ENCODE results near the gene BPIFB6. TPM values are rescaled to one million over a fixed set of nuclear protein-coding genes. Genes with fewer than 3 reads are reported as not detected.

BPIFB6 gene
- not detected in 2 replicates for total RNA-seq

GRCh38 chr20:33031531-33031930 lies at the start of gene BPIFB6:
TSS of gene BPIFB6 (plus strand) at chr20:33031648. CDS start at chr20:33031648, 0 bp downstream.
- DNase-seq (ENCODE audit: low read depth in 2 of 2) = no peak

- no peak for DNase-seq (ENCODE audit: low read depth in 2 of 2)
These were observed 48.6 kb upstream of the BPIFB6 start for GRCh38 chr20:32982617-32983458.

- no peak for DNase-seq (ENCODE audit: low read depth in 2 of 2)
These were observed 47.9 kb upstream of the BPIFB6 start for GRCh38 chr20:32983459-32984112.

- DNase-seq (ENCODE audit: low read depth in 2 of 2) = no peak
These were observed 47.3 kb upstream of the BPIFB6 start for GRCh38 chr20:32984196-32984595.

GRCh38 chr20:32984631-32985354 lies 46.7 kb upstream of the BPIFB6 start:
- no peak for DNase-seq (ENCODE audit: low read depth in 2 of 2)

- DNase-seq (ENCODE audit: low read depth in 2 of 2) = no peak
These were observed 45.9 kb upstream of the BPIFB6 start for GRCh38 chr20:32985596-32985995.

- no peak for DNase-seq (ENCODE audit: low read depth in 2 of 2)
These were observed 45.0 kb upstream of the BPIFB6 start for GRCh38 chr20:32986331-32986966.

GRCh38 chr20:32987044-32987825 lies 44.2 kb upstream of the BPIFB6 start:
- no peak for DNase-seq (ENCODE audit: low read depth in 2 of 2)

GRCh38 chr20:32988008-32988407 lies 43.4 kb upstream of the BPIFB6 start:
- DNase-seq (ENCODE audit: low read depth in 2 of 2) = no peak

- DNase-seq (ENCODE audit: low read depth in 2 of 2) = no peak
These were observed 41.8 kb upstream of the BPIFB6 start for GRCh38 chr20:32989507-32990283.

- DNase-seq (ENCODE audit: low read depth in 2 of 2) = no peak
These were observed 41.0 kb upstream of the BPIFB6 start for GRCh38 chr20:32990426-32990825.

GRCh38 chr20:32991383-32991782 lies 40.1 kb upstream of the BPIFB6 start:
- no peak for DNase-seq (ENCODE audit: low read depth in 2 of 2)

GRCh38 chr20:32991792-32992641 lies 39.4 kb upstream of the BPIFB6 start:
- DNase-seq (ENCODE audit: low read depth in 2 of 2) = no peak

- no peak for DNase-seq (ENCODE audit: low read depth in 2 of 2)
These were observed 37.9 kb upstream of the BPIFB6 start for GRCh38 chr20:32993496-32994050.

GRCh38 chr20:32995802-32996201 lies 35.6 kb upstream of the BPIFB6 start:
- no peak for DNase-seq (ENCODE audit: low read depth in 2 of 2)

- DNase-seq (ENCODE audit: low read depth in 2 of 2) = no peak
These were observed 34.0 kb upstream of the BPIFB6 start for GRCh38 chr20:32997431-32997830.

- DNase-seq (ENCODE audit: low read depth in 2 of 2) = peak in 1 of 2 donors; percentile 45
These were observed 31.7 kb upstream of the BPIFB6 start for GRCh38 chr20:32999603-33000250.

- no peak for DNase-seq (ENCODE audit: low read depth in 2 of 2)
These were observed 30.5 kb upstream of the BPIFB6 start for GRCh38 chr20:33000802-33001466.
